LNCAP (cell line): ENCODE measurements around the gene JAZF1.

ENCODE experiments used
- TF ChIP-seq, protein P1 (sequence below): fragments of 450-650 bp; IDR thresholded peaks from 2 replicates; pipeline ENCODE4 v1.5.1; 2017; ENCODE audit warnings: mild to moderate bottlenecking

Gene JAZF1

DNA sequence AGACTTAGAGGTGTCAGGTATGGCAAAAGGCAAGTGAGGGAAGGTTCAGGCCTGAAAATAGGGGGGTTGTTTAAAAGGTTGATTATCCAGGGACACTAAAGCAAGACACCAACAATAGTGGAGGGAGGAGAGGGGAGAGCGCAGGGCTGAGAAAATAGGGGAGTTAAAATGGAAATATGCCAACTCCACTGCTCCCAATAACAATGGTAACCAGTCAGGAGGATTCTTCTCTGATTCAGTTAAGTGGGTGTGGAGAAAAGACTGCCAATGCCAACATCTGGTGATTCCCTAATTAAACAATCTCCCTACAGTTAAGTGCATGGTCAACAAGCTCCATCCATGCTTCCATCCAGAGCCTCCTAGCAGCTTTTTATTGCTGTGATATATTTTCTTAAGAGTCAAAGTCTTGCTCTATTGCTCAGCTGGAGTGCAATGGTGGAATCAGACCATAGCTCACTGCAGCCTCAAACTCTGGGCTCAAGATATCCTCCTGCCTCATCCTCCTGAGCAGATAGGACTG, 183.3 kb downstream of the JAZF1 start:
- TF ChIP-seq, protein P1, sequence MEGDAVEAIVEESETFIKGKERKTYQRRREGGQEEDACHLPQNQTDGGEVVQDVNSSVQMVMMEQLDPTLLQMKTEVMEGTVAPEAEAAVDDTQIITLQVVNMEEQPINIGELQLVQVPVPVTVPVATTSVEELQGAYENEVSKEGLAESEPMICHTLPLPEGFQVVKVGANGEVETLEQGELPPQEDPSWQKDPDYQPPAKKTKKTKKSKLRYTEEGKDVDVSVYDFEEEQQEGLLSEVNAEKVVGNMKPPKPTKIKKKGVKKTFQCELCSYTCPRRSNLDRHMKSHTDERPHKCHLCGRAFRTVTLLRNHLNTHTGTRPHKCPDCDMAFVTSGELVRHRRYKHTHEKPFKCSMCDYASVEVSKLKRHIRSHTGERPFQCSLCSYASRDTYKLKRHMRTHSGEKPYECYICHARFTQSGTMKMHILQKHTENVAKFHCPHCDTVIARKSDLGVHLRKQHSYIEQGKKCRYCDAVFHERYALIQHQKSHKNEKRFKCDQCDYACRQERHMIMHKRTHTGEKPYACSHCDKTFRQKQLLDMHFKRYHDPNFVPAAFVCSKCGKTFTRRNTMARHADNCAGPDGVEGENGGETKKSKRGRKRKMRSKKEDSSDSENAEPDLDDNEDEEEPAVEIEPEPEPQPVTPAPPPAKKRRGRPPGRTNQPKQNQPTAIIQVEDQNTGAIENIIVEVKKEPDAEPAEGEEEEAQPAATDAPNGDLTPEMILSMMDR = no peak

DNA sequence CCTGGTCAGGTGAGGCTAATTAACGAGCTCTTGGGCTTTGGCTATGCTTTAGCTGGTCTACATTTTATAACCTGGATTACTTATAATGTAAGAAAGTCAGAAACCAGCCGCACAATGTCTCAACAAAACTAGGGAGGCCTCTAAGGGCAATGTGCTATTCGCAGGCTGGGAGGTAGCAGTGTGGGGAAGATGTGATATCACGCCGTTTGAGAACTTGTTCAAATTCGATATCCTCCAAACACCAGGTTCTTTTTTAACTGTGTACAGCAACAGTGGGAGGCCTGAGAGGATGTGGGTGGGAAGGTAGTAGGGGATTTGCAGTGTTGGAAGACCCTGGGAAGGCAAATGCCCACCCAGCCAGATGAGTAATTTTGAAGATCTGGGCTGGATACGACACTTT, 184.5 kb downstream of the JAZF1 start:
- TF ChIP-seq, protein P1 = no peak

DNA sequence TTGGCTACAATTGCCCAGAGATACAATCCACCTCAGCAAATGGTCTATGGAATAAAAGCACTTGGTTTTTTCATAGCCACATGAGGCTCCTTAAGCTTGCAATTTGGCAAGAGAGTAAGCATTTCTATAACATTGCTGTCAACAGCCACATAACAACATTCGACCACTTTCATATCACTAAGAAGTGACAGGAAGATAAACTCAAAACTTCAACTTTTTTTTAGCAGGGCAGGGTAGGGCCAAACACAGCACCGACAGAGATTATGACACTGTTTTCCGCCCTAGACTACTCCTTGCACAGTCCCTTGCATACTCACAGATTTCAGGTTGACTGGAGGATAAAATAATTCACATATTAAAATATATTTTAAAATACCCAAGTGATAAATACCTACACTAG, 185.4 kb downstream of the JAZF1 start:
- TF ChIP-seq, protein P1 = no peak

DNA sequence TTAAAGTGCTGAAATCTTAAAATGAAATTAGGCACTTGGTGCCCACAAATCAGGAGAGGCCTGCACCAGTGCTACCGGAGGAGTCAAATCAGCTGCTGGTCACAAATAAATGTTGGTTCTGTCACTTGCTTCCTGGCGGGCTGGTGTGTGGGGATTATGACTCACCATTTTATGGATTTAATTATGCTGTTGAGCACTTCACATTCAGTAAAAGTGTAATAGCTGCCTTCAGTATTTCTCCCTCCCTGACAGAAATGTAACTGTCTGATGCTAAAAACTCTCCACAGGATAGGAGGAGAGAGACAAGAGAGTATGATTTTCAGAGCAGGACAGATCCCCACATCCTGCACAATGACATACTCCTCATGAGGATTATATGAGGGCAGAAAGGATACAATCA, 186.0 kb downstream of the JAZF1 start:
- TF ChIP-seq, protein P1 = no peak

DNA sequence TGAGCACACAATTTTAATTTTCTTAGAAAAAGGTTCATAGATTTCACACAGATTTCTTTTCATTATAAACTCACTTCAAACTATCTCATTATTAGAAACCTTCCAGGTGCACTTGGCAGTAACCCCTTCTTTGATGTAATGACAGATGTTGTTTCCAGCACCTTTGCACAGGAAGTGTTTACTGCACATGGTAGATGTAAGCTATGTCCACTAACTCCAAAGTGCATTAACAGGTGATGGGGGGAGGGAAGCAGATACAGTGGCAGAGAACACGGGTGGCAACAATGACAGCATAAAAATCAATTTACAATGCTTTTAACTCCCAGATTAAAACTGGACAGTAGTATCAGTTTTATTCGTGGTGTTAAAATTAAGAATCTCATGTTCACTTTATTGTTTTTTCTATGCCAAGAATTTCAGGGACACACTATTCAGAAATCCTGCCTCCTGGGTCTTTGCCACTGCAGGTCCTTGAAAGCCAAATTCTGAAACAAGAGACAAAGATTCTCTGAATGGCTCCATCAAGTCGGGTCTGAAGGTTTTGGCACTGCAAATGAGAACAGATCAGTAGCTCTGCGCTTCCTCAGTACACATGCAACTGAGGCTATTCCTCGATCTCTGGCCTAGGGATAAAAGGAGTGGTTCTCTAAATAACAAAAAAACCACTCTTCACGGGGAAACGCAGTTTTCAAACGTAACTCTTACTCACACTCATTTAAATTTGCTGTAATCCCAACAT, 187.7 kb downstream of the JAZF1 start:
- TF ChIP-seq, protein P1 = no peak

DNA sequence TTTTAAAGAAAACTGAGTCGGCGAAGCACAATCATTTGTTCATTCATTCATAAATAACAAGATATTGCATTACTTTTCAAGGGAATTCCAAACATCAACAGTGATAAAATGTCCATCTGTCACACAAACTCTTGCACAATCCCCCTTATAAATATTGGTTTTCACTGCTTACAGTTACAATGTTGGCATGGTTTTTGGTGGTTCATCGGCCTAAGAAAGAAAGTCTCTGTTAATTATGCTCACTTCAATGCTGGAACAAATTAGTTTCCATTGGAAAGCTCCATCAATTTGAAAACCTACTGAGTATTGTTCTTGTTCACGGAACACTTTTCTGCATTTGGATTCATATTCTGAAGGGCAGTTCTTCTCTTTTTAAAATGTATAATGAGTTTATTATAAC, 188.5 kb downstream of the JAZF1 start:
- TF ChIP-seq, protein P1 = no peak

DNA sequence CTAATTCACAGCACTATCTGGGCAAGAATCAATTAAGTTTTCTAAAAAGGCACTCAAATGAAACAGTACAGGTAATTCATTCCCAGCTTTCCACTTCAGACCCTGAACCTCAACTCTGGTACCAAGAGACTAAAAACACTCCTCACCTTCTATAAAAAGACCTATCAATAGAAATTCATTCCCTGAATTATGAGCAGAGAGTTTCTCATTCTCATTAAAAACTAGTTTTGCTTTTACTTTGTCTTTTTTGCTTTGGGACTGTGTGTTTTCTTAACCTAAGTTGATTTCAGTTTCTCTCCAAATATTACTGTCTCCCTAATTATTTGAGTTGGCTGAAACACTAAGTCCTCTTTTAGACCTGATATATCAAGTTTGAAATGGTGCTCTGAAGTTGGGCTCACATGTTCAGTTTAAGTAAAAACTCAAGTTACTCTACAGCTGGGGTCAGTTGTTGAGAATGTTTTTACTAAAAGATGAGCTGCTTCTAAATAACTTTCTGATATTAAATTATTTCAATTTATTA, 189.5 kb downstream of the JAZF1 start:
- TF ChIP-seq, protein P1 = no peak
